ENCODE measurements around the gene IFT80. TPM values are rescaled to one million over a fixed set of nuclear protein-coding genes. Genes with fewer than 3 reads are reported as not detected.

Gene IFT80
- polyA plus RNA-seq, 3 donors: 1.3 to 7.7 (median 1.4) TPM

GRCh38 chr3:160221019-160221418 lies 178.0 kb downstream of the IFT80 start:
- H3K79me2 ChIP-seq (ENCODE audit: insufficient read depth, low read length): no peaks in the 10 kb centered on the region
- H3K9me3 Mint-ChIP-seq: peaks cover 0 to 9% (median 5%) of the 10 kb centered on the region in 7 donors
- H3K4me3 ChIP-seq (replicated peaks in 1 of 3; ENCODE audit: low read depth in 2 of 3, low read length in 3 of 3): no peak overlapping the region
- peaks cover 18% of the 10 kb centered on the region for H3K4me1 Mint-ChIP-seq
- TF ChIP-seq, protein P1, sequence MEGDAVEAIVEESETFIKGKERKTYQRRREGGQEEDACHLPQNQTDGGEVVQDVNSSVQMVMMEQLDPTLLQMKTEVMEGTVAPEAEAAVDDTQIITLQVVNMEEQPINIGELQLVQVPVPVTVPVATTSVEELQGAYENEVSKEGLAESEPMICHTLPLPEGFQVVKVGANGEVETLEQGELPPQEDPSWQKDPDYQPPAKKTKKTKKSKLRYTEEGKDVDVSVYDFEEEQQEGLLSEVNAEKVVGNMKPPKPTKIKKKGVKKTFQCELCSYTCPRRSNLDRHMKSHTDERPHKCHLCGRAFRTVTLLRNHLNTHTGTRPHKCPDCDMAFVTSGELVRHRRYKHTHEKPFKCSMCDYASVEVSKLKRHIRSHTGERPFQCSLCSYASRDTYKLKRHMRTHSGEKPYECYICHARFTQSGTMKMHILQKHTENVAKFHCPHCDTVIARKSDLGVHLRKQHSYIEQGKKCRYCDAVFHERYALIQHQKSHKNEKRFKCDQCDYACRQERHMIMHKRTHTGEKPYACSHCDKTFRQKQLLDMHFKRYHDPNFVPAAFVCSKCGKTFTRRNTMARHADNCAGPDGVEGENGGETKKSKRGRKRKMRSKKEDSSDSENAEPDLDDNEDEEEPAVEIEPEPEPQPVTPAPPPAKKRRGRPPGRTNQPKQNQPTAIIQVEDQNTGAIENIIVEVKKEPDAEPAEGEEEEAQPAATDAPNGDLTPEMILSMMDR (IDR thresholded peaks at IDR 0.05): no peak
- no peak overlapping the region for H2AFZ ChIP-seq (ENCODE audit: insufficient read depth, low read depth, low read length, poor library complexity, severe bottlenecking)
- peaks cover 12 to 21% of the 10 kb centered on the region in 2 donors for H3K4me1 ChIP-seq (ENCODE audit: control insufficient read depth in 1 of 2, insufficient read depth in 2 of 2, low read length in 2 of 2)
- no CpG with 5 or more reads among the region's 2 CpGs for WGBS (ENCODE audit: insufficient coverage)
- DNase-seq: no peak
- intact Hi-C loops (cut with micrococcal nuclease): loop anchor here in 1 of 2 donors (10.0 kb wide), 1 partner anchor 194 kb away; no protein-coding TSS in a partner anchor
- no peaks in the 10 kb centered on the region for H3K36me3 ChIP-seq (replicated peaks in 1 of 2; ENCODE audit: control insufficient read depth in 1 of 2, insufficient read depth in 2 of 2, low read length in 2 of 2)
- no peaks in the 10 kb centered on the region for H4K20me1 ChIP-seq (ENCODE audit: insufficient read depth, low read length)
- no peak overlapping the region for H3K27ac Mint-ChIP-seq
- no peak overlapping the region for H3K4me2 ChIP-seq (replicated peaks; ENCODE audit: extremely low read depth, low read length, poor library complexity, severe bottlenecking)
- peaks cover 4 to 5% of the 10 kb centered on the region in 2 donors for H3K36me3 Mint-ChIP-seq
- peaks cover 19 to 26% of the 10 kb centered on the region in 2 donors for H3K27me3 ChIP-seq (ENCODE audit: control insufficient read depth in 2 of 2, insufficient read depth in 2 of 2, low read length in 2 of 2)
- no peak overlapping the region for H3K27ac ChIP-seq (ENCODE audit: low read depth in 1 of 2, low read length in 2 of 2)
- H3K9ac ChIP-seq (ENCODE audit: insufficient read depth, low read length, poor library complexity, severe bottlenecking): no peak overlapping the region
- H3K9me3 ChIP-seq (replicated peaks in 1 of 2; ENCODE audit: control insufficient read depth in 1 of 2, insufficient read depth in 1 of 2, low read length in 2 of 2): no peaks in the 10 kb centered on the region
- H3K4me3 Mint-ChIP-seq: no peak overlapping the region
- peaks cover 24 to 33% (median 25%) of the 10 kb centered on the region in 3 donors for H3K27me3 Mint-ChIP-seq (ENCODE audit: low read depth in 3 of 3)

DNA sequence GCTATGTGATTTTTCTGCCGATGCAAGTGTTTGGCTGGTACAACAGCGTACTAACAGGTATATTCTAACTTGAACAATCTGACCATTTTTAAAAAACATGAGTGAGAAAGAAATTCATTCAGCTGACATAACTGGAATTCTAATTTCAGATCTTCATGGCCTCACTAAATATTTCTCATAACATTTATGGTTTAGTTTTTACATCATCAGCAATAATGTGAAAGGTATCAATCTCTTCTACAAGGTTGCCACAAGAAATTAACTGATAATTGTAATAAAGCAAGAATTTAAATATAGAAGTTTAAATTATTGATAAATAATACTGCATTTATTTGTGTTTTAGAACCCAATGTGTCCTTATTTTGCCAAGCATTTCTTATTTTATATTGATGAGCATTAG lies 179.0 kb downstream of the IFT80 start:
- H2AFZ ChIP-seq (ENCODE audit: insufficient read depth, low read depth, low read length, poor library complexity, severe bottlenecking): no peak overlapping the region
- no peaks in the 10 kb centered on the region for H3K9me3 ChIP-seq (replicated peaks in 1 of 2; ENCODE audit: control insufficient read depth in 1 of 2, insufficient read depth in 1 of 2, low read length in 2 of 2)
- no peak overlapping the region for H3K9ac ChIP-seq (ENCODE audit: insufficient read depth, low read length, poor library complexity, severe bottlenecking)
- intact Hi-C loops (cut with micrococcal nuclease): loop anchor here in 1 of 2 donors (10.0 kb wide), 1 partner anchor 195 kb away; no protein-coding TSS in a partner anchor
- no peak overlapping the region for H3K27ac ChIP-seq (ENCODE audit: low read depth in 1 of 2, low read length in 2 of 2)
- Mint-ChIP-seq H3K4me1 (peaks cover 17% of the 10 kb centered on the region), H3K27ac (no peak overlapping the region), H3K9me3 (peaks cover 0 to 8% (median 5%) of the 10 kb centered on the region in 7 donors), H3K27me3 (ENCODE audit: low read depth in 3 of 3) (peaks cover 21 to 27% (median 23%) of the 10 kb centered on the region in 3 donors), H3K4me3 (no peak overlapping the region), H3K36me3 (peaks cover 4% of the 10 kb centered on the region in 2 donors)
- no peak for DNase-seq
- no peaks in the 10 kb centered on the region for H4K20me1 ChIP-seq (ENCODE audit: insufficient read depth, low read length)
- no peak overlapping the region for H3K4me2 ChIP-seq (replicated peaks; ENCODE audit: extremely low read depth, low read length, poor library complexity, severe bottlenecking)
- no peak overlapping the region for H3K4me3 ChIP-seq (replicated peaks in 1 of 3; ENCODE audit: low read depth in 2 of 3, low read length in 3 of 3)
- TF ChIP-seq, protein P1 (IDR thresholded peaks at IDR 0.05): no peak
- peaks cover 9 to 11% of the 10 kb centered on the region in 2 donors for H3K4me1 ChIP-seq (ENCODE audit: control insufficient read depth in 1 of 2, insufficient read depth in 2 of 2, low read length in 2 of 2)
- no peaks in the 10 kb centered on the region for H3K36me3 ChIP-seq (replicated peaks in 1 of 2; ENCODE audit: control insufficient read depth in 1 of 2, insufficient read depth in 2 of 2, low read length in 2 of 2)
- peaks cover 17 to 24% of the 10 kb centered on the region in 2 donors for H3K27me3 ChIP-seq (ENCODE audit: control insufficient read depth in 2 of 2, insufficient read depth in 2 of 2, low read length in 2 of 2)
- no peaks in the 10 kb centered on the region for H3K79me2 ChIP-seq (ENCODE audit: insufficient read depth, low read length)
- WGBS (ENCODE audit: insufficient coverage): no CpG with 5 or more reads among the region's 2 CpGs
